K562 (cell line): ENCODE data around the gene DYNLT5. TPM values are rescaled to one million over a fixed set of nuclear protein-coding genes. Genes with fewer than 3 reads are reported as not detected.

Source experiments
- C11orf30 ChIP-seq: fragments of 450-650 bp; IDR thresholded peaks from 2 replicates; pipeline ENCODE4 v1.6.1; 2016; ENCODE audit warnings: low read depth, mild to moderate bottlenecking
- E2F3 ChIP-seq: fragments of 250-450 bp; sonication (Bioruptor Pico); IDR thresholded peaks from 2 replicates; pipeline ENCODE4 v1.4.0; 2020; ENCODE audit warnings: mild to moderate bottlenecking
- EZH2 ChIP-seq: IDR thresholded peaks from 2 replicates; pipeline ENCODE4 v1.6.1; 2012; ENCODE audit warnings: low read depth, mild to moderate bottlenecking, inconsistent platforms, low read length, borderline replicate concordance
- MAFF ChIP-seq: IDR thresholded peaks from 2 replicates; pipeline ENCODE4 v1.6.1; 2012; ENCODE audit warnings: low read length, improper control_type of control experiment
- MAFG ChIP-seq: fragments of 450-650 bp; conservative IDR thresholded peaks from 2 replicates; pipeline ENCODE4 v1.6.1; 2016; ENCODE audit warnings: missing genetic modification characterization, missing compliant biosample characterization
- MEIS2 ChIP-seq: fragments of 450-650 bp; IDR thresholded peaks from 2 replicates; pipeline ENCODE4 v1.6.1; 2014; ENCODE audit warnings: mild to moderate bottlenecking; ENCODE audit not compliant: partially characterized antibody
- RHOXF2B ChIP-seq: fragments of 250-450 bp; sonication (Bioruptor Pico); conservative IDR thresholded peaks from 2 replicates; pipeline ENCODE4 v1.5.1; 2021
- SLC30A9 ChIP-seq: fragments of 250-450 bp; sonication (Bioruptor Pico); IDR thresholded peaks from 2 replicates; pipeline ENCODE4 v1.8.0; 2022; ENCODE audit warnings: mild to moderate bottlenecking, moderate library complexity
- ZEB2 ChIP-seq: fragments of 450-650 bp; IDR thresholded peaks from 2 replicates; pipeline ENCODE4 v1.6.1; 2016
- ZNF316 ChIP-seq: fragments of 450-650 bp; IDR thresholded peaks from 2 replicates; pipeline ENCODE4 v1.6.1; 2016
- polyA plus RNA-seq, 8 experiments: library from polyadenylated mRNA; depleted of rRNA in 4 of 8; stranded (reverse) in 5 of 8; unstranded in 3 of 8; fragments of >200 nt; fragmentation: Nextera tagmentation in 2 of 8; fragmentation: Illumina TruSeq in 1 of 8; extraction: Ambion mirVana in 2 of 8; extraction: Trizol in 1 of 8; gene quantifications; 2 replicates each; pipeline versions ENCODE4 v1.2.1 to v1.2.3, GENCODE V29; 2011 to 2014; ENCODE audit warnings: inconsistent platforms in 1 of 8, missing spikeins in 1 of 8
- total RNA-seq, 7 experiments: library from RNA; depleted of rRNA in 6 of 7; stranded (reverse); fragments of >200 nt in 6 of 7; fragmentation: Illumina TruSeq in 2 of 7; extraction: Trizol in 2 of 7; gene quantifications; 2 replicates each; pipeline versions ENCODE4 v1.2.1 to v1.2.3, GENCODE V29; 2011 to 2021; ENCODE audit warnings: low replicate concordance in 1 of 7
- TF ChIP-seq, protein P1 (sequence below), 2 experiments: IDR thresholded peaks in 1 of 2; conservative IDR thresholded peaks in 1 of 2; 2 replicates each; pipeline ENCODE4 v1.6.1; 2016; ENCODE audit warnings: low read depth in 2 of 2, mild to moderate bottlenecking in 1 of 2, missing compliant biosample characterization in 1 of 2, missing genetic modification characterization in 1 of 2, moderate library complexity in 1 of 2

DYNLT5 gene
- total and polyA plus RNA-seq, 9 of the 15 experiments (the other 6 are each of a cell fraction or from before 2014, with no cell fraction given) = not detected

GRCh38 chr1:66732407-66733166, 19.7 kb upstream of the DYNLT5 start (continued):
- no peak for TF ChIP-seq RHOXF2B (CRISPR knock-in tag)
- TF ChIP-seq MAFG = peak; percentile 24; the same call in 1 of the 2 replicates
- peak; percentile 67 for TF ChIP-seq ZNF316
- TF ChIP-seq, protein P1, sequence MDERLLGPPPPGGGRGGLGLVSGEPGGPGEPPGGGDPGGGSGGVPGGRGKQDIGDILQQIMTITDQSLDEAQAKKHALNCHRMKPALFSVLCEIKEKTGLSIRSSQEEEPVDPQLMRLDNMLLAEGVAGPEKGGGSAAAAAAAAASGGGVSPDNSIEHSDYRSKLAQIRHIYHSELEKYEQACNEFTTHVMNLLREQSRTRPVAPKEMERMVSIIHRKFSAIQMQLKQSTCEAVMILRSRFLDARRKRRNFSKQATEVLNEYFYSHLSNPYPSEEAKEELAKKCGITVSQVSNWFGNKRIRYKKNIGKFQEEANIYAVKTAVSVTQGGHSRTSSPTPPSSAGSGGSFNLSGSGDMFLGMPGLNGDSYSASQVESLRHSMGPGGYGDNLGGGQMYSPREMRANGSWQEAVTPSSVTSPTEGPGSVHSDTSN (CRISPR knock-in tag; IDR thresholded peaks at IDR 0.05; ENCODE audit: low read depth) = no peak
- TF ChIP-seq, protein P1 (tag; conservative IDR thresholded peaks at IDR 0.05; ENCODE audit: low read depth) = 0 out of 2 replicates have a peak, but pooled peaks have one; percentile 24
- no peak for TF ChIP-seq EZH2
- TF ChIP-seq C11orf30 = peak; percentile 34; the same call in 1 of the 2 replicates
- no peak for TF ChIP-seq E2F3 (CRISPR knock-in tag)
- TF ChIP-seq MEIS2 = peak; percentile 33
- 0 out of 2 replicates have a peak, but pooled peaks have one; percentile 12 for TF ChIP-seq MAFF
- TF ChIP-seq ZEB2 = no peak
- no peak for TF ChIP-seq SLC30A9 (CRISPR knock-in tag)
